ENCODE measurements around the gene PROS1.

GRCh38 chr3:93983408-93983807, 9.7 kb upstream of the PROS1 start:
- TF ChIP-seq POLR2A (IDR thresholded peaks at IDR 0.05; ENCODE audit: low read depth, low read length) (no peak), CTCF (IDR thresholded peaks at IDR 0.05; ENCODE audit: extremely low read depth in 1 of 2, insufficient read depth in 1 of 2, low read depth in 1 of 2, low read length in 2 of 2) (no peak), MAX (IDR thresholded peaks at IDR 0.05; ENCODE audit: insufficient read depth, insufficient read length) (no peak), POLR2AphosphoS5 (IDR thresholded peaks at IDR 0.05; ENCODE audit: insufficient read depth, low read depth, low read length) (no peak), MYC (IDR thresholded peaks at IDR 0.05; ENCODE audit: low read depth, low read length) (no peak)
